KMS-11 (cell line): ENCODE measurements around the gene MT1A.

Experiments
- H2AFZ ChIP-seq: fragments of 200-600 bp; sonication (generic); 2 replicates; pipeline ENCODE4 v1.6.1; 2016; ENCODE audit warnings: antibody characterized with exemption, mixed run types, low read depth
- H3K27ac ChIP-seq: fragments of 200-600 bp; sonication (generic); 2 replicates; pipeline ENCODE4 v1.6.1; 2016; ENCODE audit warnings: mild to moderate bottlenecking, mixed run types
- H3K27me3 ChIP-seq: fragments of 200-600 bp; sonication (generic); 2 replicates; pipeline ENCODE4 v1.6.1; 2017; ENCODE audit warnings: mild to moderate bottlenecking, low read depth, mixed run types, moderate library complexity; ENCODE audit not compliant: insufficient read depth
- H3K36me3 ChIP-seq: fragments of 200-600 bp; sonication (generic); 2 replicates; pipeline ENCODE4 v1.6.1; 2017; ENCODE audit warnings: mild to moderate bottlenecking, mixed run types; ENCODE audit not compliant: insufficient read depth
- H3K4me1 ChIP-seq: fragments of 200-600 bp; sonication (generic); 2 replicates; pipeline ENCODE4 v1.6.1; 2016; ENCODE audit warnings: mild to moderate bottlenecking, low read depth, mixed run types; ENCODE audit not compliant: poor library complexity, severe bottlenecking
- H3K4me2 ChIP-seq: fragments of 200-600 bp; sonication (generic); 2 replicates; pipeline ENCODE4 v1.7.0; 2016; ENCODE audit warnings: mild to moderate bottlenecking, mixed run types
- H3K4me3 ChIP-seq: fragments of 200-600 bp; sonication (generic); IDR thresholded peaks from 2 replicates; pipeline ENCODE4 v1.6.1; 2017; ENCODE audit warnings: low read depth, low read length, mixed read lengths; ENCODE audit not compliant: insufficient read depth
- H3K79me2 ChIP-seq: fragments of 200-600 bp; sonication (generic); 2 replicates; pipeline ENCODE4 v1.6.1; 2016; ENCODE audit warnings: low read depth, mixed run types; ENCODE audit not compliant: insufficient read depth
- H3K9ac ChIP-seq: fragments of 200-600 bp; sonication (generic); 2 replicates; pipeline ENCODE4 v1.6.1; 2016; ENCODE audit warnings: mild to moderate bottlenecking, mixed run types
- H4K20me1 ChIP-seq: fragments of 200-600 bp; sonication (generic); 2 replicates; pipeline ENCODE4 v1.6.1; 2016; ENCODE audit warnings: mild to moderate bottlenecking, mixed run types; ENCODE audit not compliant: insufficient read depth
- CTCF ChIP-seq: fragments of 200-600 bp; sonication (generic); conservative IDR thresholded peaks from 2 replicates; pipeline ENCODE4 v1.6.1; 2017; ENCODE audit warnings: low read depth, mild to moderate bottlenecking, antibody characterized with exemption, low read length, moderate library complexity, mixed read lengths

MT1A gene

GRCh38 chr16:56628486-56629350, 9.7 kb upstream of the MT1A start:
- no peak overlapping the region for H2AFZ ChIP-seq
- TF ChIP-seq CTCF, result no peak
- H3K27ac ChIP-seq, result no peak overlapping the region
- no peaks in the 10 kb centered on the region for H4K20me1 ChIP-seq
- H3K36me3 ChIP-seq, result no peaks in the 10 kb centered on the region
- no peaks in the 10 kb centered on the region for H3K79me2 ChIP-seq
- no peaks in the 10 kb centered on the region for H3K4me1 ChIP-seq
- no peak overlapping the region for H3K9ac ChIP-seq
- no peaks in the 10 kb centered on the region for H3K27me3 ChIP-seq
- H3K4me2 ChIP-seq, result no peak overlapping the region
- H3K4me3 ChIP-seq, result no peak overlapping the region

GRCh38 chr16:56629531-56629930, 8.9 kb upstream of the MT1A start:
- no peak overlapping the region for H3K4me2 ChIP-seq
- H3K79me2 ChIP-seq, result no peaks in the 10 kb centered on the region
- H2AFZ ChIP-seq, result no peak overlapping the region
- no peak overlapping the region for H3K9ac ChIP-seq
- no peaks in the 10 kb centered on the region for H4K20me1 ChIP-seq
- H3K36me3 ChIP-seq, result no peaks in the 10 kb centered on the region
- H3K4me3 ChIP-seq, result no peak overlapping the region
- no peak overlapping the region for H3K27ac ChIP-seq
- no peak for TF ChIP-seq CTCF
- peaks cover under 1% of the 10 kb centered on the region; the same call in 1 of the 2 replicates for H3K27me3 ChIP-seq
- H3K4me1 ChIP-seq, result no peaks in the 10 kb centered on the region

- Histone ChIP-seq H3K9ac (no peak overlapping the region), H3K27ac (no peak overlapping the region), H4K20me1 (no peaks in the 10 kb centered on the region), H3K4me1 (no peaks in the 10 kb centered on the region), H3K27me3 (peaks cover 3% of the 10 kb centered on the region; the same call in 1 of the 2 replicates), H3K36me3 (no peaks in the 10 kb centered on the region), H3K4me3 (no peak overlapping the region), H3K79me2 (no peaks in the 10 kb centered on the region), H2AFZ (no peak overlapping the region), H3K4me2 (no peak overlapping the region)
- TF ChIP-seq CTCF, result no peak
These were observed 8.3 kb upstream of the MT1A start for GRCh38 chr16:56630134-56630533.

GRCh38 chr16:56631197-56631596, 7.3 kb upstream of the MT1A start:
- Histone ChIP-seq H2AFZ (no peak overlapping the region), H3K79me2 (no peaks in the 10 kb centered on the region), H4K20me1 (no peaks in the 10 kb centered on the region), H3K4me2 (no peak overlapping the region), H3K36me3 (no peaks in the 10 kb centered on the region), H3K4me1 (no peaks in the 10 kb centered on the region), H3K27me3 (peaks cover 6% of the 10 kb centered on the region; the same call in 1 of the 2 replicates), H3K4me3 (no peak overlapping the region), H3K9ac (no peak overlapping the region), H3K27ac (no peak overlapping the region)
- TF ChIP-seq CTCF, result no peak
